Measurements from ENCODE around the gene WDR17.

DNA sequence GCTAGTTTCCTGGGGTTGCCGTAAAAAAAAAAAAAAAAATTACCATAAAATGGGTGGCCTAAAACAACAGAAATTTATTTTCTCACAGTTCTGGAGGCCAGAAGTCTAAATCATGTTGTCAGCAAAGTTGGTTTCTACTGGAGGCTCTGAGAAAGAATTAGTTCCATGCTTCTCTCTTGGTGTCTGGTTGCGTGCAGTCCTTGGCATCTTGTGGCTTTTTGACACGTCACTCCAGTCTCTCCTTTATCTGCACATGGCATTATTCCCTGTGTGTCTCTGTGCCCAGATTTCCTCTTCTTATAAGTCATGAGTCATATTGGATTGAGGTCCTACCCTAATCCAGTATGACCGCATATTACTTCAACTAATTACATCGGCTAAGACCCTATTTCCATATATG, 91.0 kb downstream of the WDR17 start:
- TF ChIP-seq, protein P1, sequence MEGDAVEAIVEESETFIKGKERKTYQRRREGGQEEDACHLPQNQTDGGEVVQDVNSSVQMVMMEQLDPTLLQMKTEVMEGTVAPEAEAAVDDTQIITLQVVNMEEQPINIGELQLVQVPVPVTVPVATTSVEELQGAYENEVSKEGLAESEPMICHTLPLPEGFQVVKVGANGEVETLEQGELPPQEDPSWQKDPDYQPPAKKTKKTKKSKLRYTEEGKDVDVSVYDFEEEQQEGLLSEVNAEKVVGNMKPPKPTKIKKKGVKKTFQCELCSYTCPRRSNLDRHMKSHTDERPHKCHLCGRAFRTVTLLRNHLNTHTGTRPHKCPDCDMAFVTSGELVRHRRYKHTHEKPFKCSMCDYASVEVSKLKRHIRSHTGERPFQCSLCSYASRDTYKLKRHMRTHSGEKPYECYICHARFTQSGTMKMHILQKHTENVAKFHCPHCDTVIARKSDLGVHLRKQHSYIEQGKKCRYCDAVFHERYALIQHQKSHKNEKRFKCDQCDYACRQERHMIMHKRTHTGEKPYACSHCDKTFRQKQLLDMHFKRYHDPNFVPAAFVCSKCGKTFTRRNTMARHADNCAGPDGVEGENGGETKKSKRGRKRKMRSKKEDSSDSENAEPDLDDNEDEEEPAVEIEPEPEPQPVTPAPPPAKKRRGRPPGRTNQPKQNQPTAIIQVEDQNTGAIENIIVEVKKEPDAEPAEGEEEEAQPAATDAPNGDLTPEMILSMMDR (IDR thresholded peaks at IDR 0.05) = no peak
- no peak for TF ChIP-seq POLR2A (IDR thresholded peaks at IDR 0.05)
